ENCODE results near the gene PHF21A. TPM values are rescaled to one million over a fixed set of nuclear protein-coding genes. Genes with fewer than 3 reads are reported as not detected.

The PHF21A gene
- total RNA-seq, 4 donors from 2014 or later, result 16.1 to 73.0 (median 22.1) TPM

- TF ChIP-seq CTCF (IDR thresholded peaks at IDR 0.05), result no peak
- no peak for ATAC-seq (ENCODE audit: low FRiP score)
- DNase-seq (ENCODE audit: low spot score), result no peak
Measured at GRCh38 chr11:45894555-45895247, 226.6 kb downstream of the PHF21A start.

- TF ChIP-seq CTCF (IDR thresholded peaks at IDR 0.05), result no peak
- DNase-seq (ENCODE audit: low spot score) (no peak), ATAC-seq (ENCODE audit: low FRiP score) (no peak)
Measured at GRCh38 chr11:45892856-45893255, 228.4 kb downstream of the PHF21A start.

- ATAC-seq (ENCODE audit: low FRiP score) (no peak), DNase-seq (ENCODE audit: low spot score) (no peak)
- no peak for TF ChIP-seq CTCF (IDR thresholded peaks at IDR 0.05)
Measured at GRCh38 chr11:45890886-45891550, 230.2 kb downstream of the PHF21A start.

- no peak for ATAC-seq (ENCODE audit: low FRiP score)
- no peak for TF ChIP-seq CTCF (IDR thresholded peaks at IDR 0.05)
- DNase-seq (ENCODE audit: low spot score), result no peak
Measured at GRCh38 chr11:45889966-45890365, 231.3 kb downstream of the PHF21A start.

GRCh38 chr11:45889555-45889954 lies 231.7 kb downstream of the PHF21A start:
- ATAC-seq (ENCODE audit: low FRiP score) (no peak), DNase-seq (ENCODE audit: low spot score) (no peak)
- no peak for TF ChIP-seq CTCF (IDR thresholded peaks at IDR 0.05)

- no peak for DNase-seq (ENCODE audit: low spot score)
- ATAC-seq (ENCODE audit: low FRiP score), result no peak
Measured at GRCh38 chr11:45887587-45887986, 233.7 kb downstream of the PHF21A start.

More at GRCh38 chr11:45887587-45887986, 233.7 kb downstream of the PHF21A start:
- no peak for TF ChIP-seq CTCF (IDR thresholded peaks at IDR 0.05)
